H1 (cell line): ENCODE data around the gene TMEM150A. TPM values are rescaled to one million over a fixed set of nuclear protein-coding genes. Genes with fewer than 3 reads are reported as not detected.

Experiments
- CTCF ChIA-PET: fragments of 300-600 bp; sonication (Branson Sonifier 250); formaldehyde crosslinking; loops from one replicate; lab custom pipeline; 2021; ENCODE audit not compliant: partially characterized antibody; lab: Charles Lee
- POLR2A ChIA-PET: fragments of 300-600 bp; sonication (Branson Sonifier 250); formaldehyde crosslinking; loops from one replicate; lab custom pipeline; 2021; ENCODE audit warnings: inconsistent platforms; ENCODE audit not compliant: partially characterized antibody; lab: Charles Lee
- DNase-seq, 2 experiments: peaks; one replicate each; pipeline versions ENCODE4 v3.0.0 to v3.0.0-alpha.2; 2010 to 2022; ENCODE audit warnings: low spot score in 2 of 2, low read depth in 1 of 2, mixed read lengths in 1 of 2
- FAIRE-seq: peaks from 2 replicates; lab custom pipeline; 2011; peaks lifted over from hg19 to GRCh38; lab: Jason Lieb, UNC
- H2AFZ ChIP-seq: 2 replicates; pipeline ENCODE4 v1.8.1; 2012; ENCODE audit warnings: low read length, inconsistent platforms
- H2AK5ac ChIP-seq: 2 replicates; pipeline ENCODE4 v1.6.1; 2013; ENCODE audit warnings: low read depth, low read length
- H2BK120ac ChIP-seq: replicated peaks from 2 replicates; pipeline ENCODE3; 2013; ENCODE audit warnings: low read depth, low read length, inconsistent platforms
- H2BK12ac ChIP-seq: 2 replicates; pipeline ENCODE4 v1.6.1; 2013; ENCODE audit warnings: low read depth, low read length
- H2BK15ac ChIP-seq: 2 replicates; pipeline ENCODE4 v1.6.1; 2013; ENCODE audit warnings: low read length
- H2BK20ac ChIP-seq: 2 replicates; pipeline ENCODE4 v1.6.1; 2013; ENCODE audit warnings: low read length
- H2BK5ac ChIP-seq: 2 replicates; pipeline ENCODE4 v1.6.1; 2013; ENCODE audit warnings: low read depth, low read length
- H3K14ac ChIP-seq: 2 replicates; pipeline ENCODE4 v1.6.1; 2013; ENCODE audit warnings: inconsistent platforms; ENCODE audit not compliant: insufficient read length
- H3K18ac ChIP-seq: 2 replicates; pipeline ENCODE4 v1.6.1; 2013; ENCODE audit warnings: low read length; ENCODE audit errors: extremely low read depth
- H3K23ac ChIP-seq: 2 replicates; pipeline ENCODE4 v1.6.1; 2013; ENCODE audit warnings: inconsistent platforms; ENCODE audit not compliant: insufficient read length
- H3K23me2 ChIP-seq: 2 replicates; pipeline ENCODE4 v1.6.1; 2013; ENCODE audit warnings: low read depth, low read length
- H3K27ac ChIP-seq: 2 replicates; pipeline ENCODE4 v1.6.1; 2011; ENCODE audit warnings: low read depth, low read length, inconsistent platforms
- H3K27me3 ChIP-seq, 4 experiments: replicated peaks in 1 of 4; 1 replicate in 1 of 4; 2 replicates in 3 of 4; pipeline versions ENCODE4 v1.6.1 to v1.8.1; 2011 to 2013; ENCODE audit warnings: low read length in 3 of 4, mild to moderate bottlenecking in 3 of 4, inconsistent platforms in 2 of 4, mixed read lengths in 2 of 4, moderate library complexity in 1 of 4; ENCODE audit not compliant: control insufficient read depth in 3 of 4, insufficient read depth in 3 of 4; ENCODE audit errors: extremely low read depth in 1 of 4
- H3K36me3 ChIP-seq, 4 experiments: 2 replicates each; pipeline versions ENCODE4 v1.6.1 to v1.8.1; 2011 to 2013; ENCODE audit warnings: mild to moderate bottlenecking in 4 of 4, low read length in 3 of 4, moderate library complexity in 2 of 4, control low read depth in 1 of 4, inconsistent platforms in 1 of 4; ENCODE audit not compliant: insufficient read depth in 4 of 4, control insufficient read depth in 2 of 4
- H3K4ac ChIP-seq: replicated peaks from 2 replicates; pipeline ENCODE3; 2013; ENCODE audit warnings: low read length, low read depth, mixed read lengths, inconsistent platforms; ENCODE audit not compliant: insufficient read length
- H3K4me1 ChIP-seq, 4 experiments: replicated peaks in 1 of 4; 1 replicate in 1 of 4; 2 replicates in 3 of 4; pipeline versions ENCODE4 v1.6.1 to v1.8.1; 2011 to 2013; ENCODE audit warnings: low read length in 3 of 4, inconsistent platforms in 2 of 4, mixed read lengths in 1 of 4; ENCODE audit not compliant: insufficient read depth in 4 of 4, control insufficient read depth in 3 of 4
- H3K4me2 ChIP-seq, 2 experiments: 2 replicates each; pipeline versions ENCODE4 v1.6.1 to v1.8.1; 2011 to 2013; ENCODE audit warnings: low read depth in 2 of 2, low read length in 2 of 2, control low read depth in 1 of 2, inconsistent platforms in 1 of 2, mild to moderate bottlenecking in 1 of 2; ENCODE audit not compliant: insufficient read depth in 1 of 2
- H3K4me3 ChIP-seq, 4 experiments: fragments of 200-600, 300-600 bp in 1 of 4; sonication (generic), shearing (Covaris generic), sonication (Bioruptor Twin) in 1 of 4; 2 replicates each; pipeline versions ENCODE4 v1.5.1 to v1.8.1; 2011 to 2016; ENCODE audit warnings: low read length in 4 of 4, low read depth in 3 of 4, control low read depth in 2 of 4, inconsistent platforms in 2 of 4, mild to moderate bottlenecking in 2 of 4, mixed read lengths in 1 of 4, moderate library complexity in 1 of 4; ENCODE audit not compliant: insufficient read depth in 2 of 4; ENCODE audit errors: extremely low read depth in 1 of 4
- H3K56ac ChIP-seq: replicated peaks from 2 replicates; pipeline ENCODE3; 2013; ENCODE audit warnings: low read depth, mild to moderate bottlenecking, mixed read lengths, low read length, inconsistent platforms; ENCODE audit not compliant: insufficient read length
- H3K79me1 ChIP-seq: 2 replicates; pipeline ENCODE4 v1.6.1; 2013; ENCODE audit warnings: low read depth, low read length, control low read depth
- H3K79me2 ChIP-seq, 2 experiments: 2 replicates each; pipeline versions ENCODE4 v1.6.1 to v1.8.1; 2012 to 2013; ENCODE audit warnings: low read length in 2 of 2, mild to moderate bottlenecking in 2 of 2, inconsistent platforms in 1 of 2; ENCODE audit not compliant: insufficient read depth in 2 of 2, control insufficient read depth in 1 of 2
- H3K9ac ChIP-seq, 4 experiments: replicated peaks in 1 of 4; 1 replicate in 1 of 4; 2 replicates in 3 of 4; pipeline versions ENCODE4 v1.6.1 to v1.8.1; 2011 to 2013; ENCODE audit warnings: low read depth in 3 of 4, low read length in 3 of 4, control low read depth in 2 of 4, mild to moderate bottlenecking in 2 of 4, moderate library complexity in 2 of 4, inconsistent platforms in 1 of 4; ENCODE audit errors: extremely low read depth in 1 of 4
- H3K9me3 ChIP-seq, 2 experiments: 2 replicates each; pipeline versions ENCODE4 v1.6.1 to v1.8.1; 2012 to 2013; ENCODE audit warnings: mild to moderate bottlenecking in 2 of 2, moderate library complexity in 2 of 2, control low read depth in 1 of 2, inconsistent platforms in 1 of 2, low read depth in 1 of 2, low read length in 1 of 2, mixed read lengths in 1 of 2; ENCODE audit not compliant: insufficient read depth in 2 of 2
- H4K20me1 ChIP-seq, 2 experiments: replicated peaks in 1 of 2; 2 replicates each; pipeline versions ENCODE3 to v1.8.1; 2011 to 2013; ENCODE audit warnings: inconsistent platforms in 2 of 2, low read length in 2 of 2, mild to moderate bottlenecking in 1 of 2; ENCODE audit not compliant: insufficient read depth in 2 of 2, control insufficient read depth in 1 of 2
- H4K5ac ChIP-seq: 2 replicates; pipeline ENCODE4 v1.6.1; 2013; ENCODE audit warnings: low read length, low read depth, mixed read lengths, inconsistent platforms; ENCODE audit not compliant: insufficient read length
- H4K8ac ChIP-seq: 2 replicates; pipeline ENCODE4 v1.8.0; 2013; ENCODE audit warnings: mild to moderate bottlenecking, moderate library complexity, low read length, inconsistent platforms; ENCODE audit not compliant: insufficient read depth; ENCODE audit errors: extremely low read depth
- H4K91ac ChIP-seq: replicated peaks from 2 replicates; pipeline ENCODE3; 2013; ENCODE audit warnings: low read length, mixed read lengths, inconsistent platforms; ENCODE audit not compliant: insufficient read length
- EZH2 ChIP-seq: fragments of 200-600 bp; sonication (generic); IDR thresholded peaks from 2 replicates; pipeline ENCODE4 v1.7.1; 2012; ENCODE audit warnings: low read depth, mild to moderate bottlenecking, moderate library complexity, low read length, inconsistent platforms; ENCODE audit not compliant: severe bottlenecking
- FOSL1 ChIP-seq: IDR thresholded peaks from 2 replicates; pipeline ENCODE4 v1.6.1; 2011; ENCODE audit warnings: mild to moderate bottlenecking, low read depth, low read length, moderate library complexity; ENCODE audit not compliant: insufficient read depth
- GTF2F1 ChIP-seq: IDR thresholded peaks from 2 replicates; pipeline ENCODE4 v1.6.1; 2012; ENCODE audit warnings: low read depth, low read length, improper control_type of control experiment, borderline replicate concordance
- JUND ChIP-seq: IDR thresholded peaks from 2 replicates; pipeline ENCODE4 v1.6.1; 2011; ENCODE audit warnings: mild to moderate bottlenecking, improper control_type of control experiment, low read length
- POLR2AphosphoS5 ChIP-seq: IDR thresholded peaks from 2 replicates; pipeline ENCODE4 v1.6.1; 2011; ENCODE audit warnings: low read depth, low read length
- SAP30 ChIP-seq: fragments of 300-600 bp; sonication (generic); IDR thresholded peaks from 2 replicates; pipeline ENCODE4 v1.7.1; 2012; ENCODE audit warnings: low read length, moderate library complexity, mild to moderate bottlenecking, inconsistent platforms; ENCODE audit not compliant: insufficient read depth, insufficient replicate concordance
- SP2 ChIP-seq: IDR thresholded peaks from 2 replicates; pipeline ENCODE4 v1.6.1; 2012; ENCODE audit warnings: mild to moderate bottlenecking, low read length, inconsistent platforms
- SUZ12 ChIP-seq: fragments of 200-600 bp; sonication (generic); IDR thresholded peaks from 2 replicates; pipeline ENCODE4 v1.6.1; 2012; ENCODE audit warnings: mild to moderate bottlenecking, inconsistent platforms, low read length, moderate library complexity, mixed read lengths
- ZNF274 ChIP-seq: IDR thresholded peaks from 2 replicates; pipeline ENCODE4 v1.7.0; 2012; ENCODE audit warnings: low read length, borderline replicate concordance; ENCODE audit errors: extremely low read depth
- WGBS, 2 experiments: shearing (Covaris generic) in 1 of 2; methylation state at CpG; one replicate each; pipeline versions ENCODE4 v1.1.6 to v1.1.7; 2013 to 2015; ENCODE audit warnings: low lambda C conversion rate in 2 of 2, mixed read lengths in 2 of 2, inconsistent platforms in 1 of 2, low coverage in 1 of 2, missing lambda C conversion rate in 1 of 2; ENCODE audit not compliant: insufficient replicate concordance in 2 of 2, insufficient coverage in 1 of 2, insufficient read length in 1 of 2; ENCODE audit errors: extremely low coverage in 1 of 2, missing lambda C conversion rate in 1 of 2; 5-methylcytosine and 5-hydroxymethylcytosine counted together
- polyA plus RNA-seq, 7 experiments: library from polyadenylated mRNA; depleted of rRNA in 3 of 7; stranded (reverse) in 5 of 7; unstranded in 2 of 7; fragments of >200 nt in 5 of 7; fragments of 200-250 nt in 2 of 7; gene quantifications; 1 replicate in 5 of 7; 2 replicates in 1 of 7; 4 replicates in 1 of 7; pipeline versions ENCODE4 v1.2.1 to v1.2.3, GENCODE V29; 2011 to 2013; ENCODE audit warnings: missing spikeins in 2 of 7, mixed read lengths in 2 of 7
- total RNA-seq: library from RNA; stranded (reverse); fragmentation: NEBNext Ultra II Directional; extraction: Animal tissue kit (Norgen Biotek cat#: 25700); gene quantifications from 2 replicates; pipeline ENCODE4 v1.2.1, GENCODE V29; 2021

The TMEM150A gene
- total and polyA plus RNA-seq, 2 of the 8 experiments (the other 6 are each of a cell fraction or from before 2014, with no cell fraction given) = 19.8 to 29.9 TPM

- H3K27me3 ChIP-seq = peaks cover 0 to 9% (median 3%) of the 10 kb centered on the region in 4 experiments; a peak in 5 of 7 replicates
- FAIRE-seq (no peak), DNase-seq (no peak)
- H3K23me2 ChIP-seq = peaks cover 2% of the 10 kb centered on the region; the same call in 1 of the 2 replicates
- 82% methylated on average over 19 of the region's 19 CpGs; no CpG with 5 or more reads in 1 of the 2 experiments for WGBS, 2 experiments
- CTCF ChIA-PET = interaction anchor here (0.5 to 1.9 kb wide), 6 partner anchors 13 to 186 kb away, joined by 3 to 7 read pairs (median 4); no protein-coding TSS in a partner anchor
- no peaks in the 10 kb centered on the region; the same call in 1 of the 2 replicates for H3K79me1 ChIP-seq
- H3K14ac ChIP-seq = no peak overlapping the region
- H2BK120ac ChIP-seq = no peak overlapping the region
- H2AK5ac ChIP-seq = no peak overlapping the region
- H3K4ac ChIP-seq = no peak overlapping the region
- no peaks in the 10 kb centered on the region for H3K36me3 ChIP-seq
- H2AFZ ChIP-seq = no peak overlapping the region
- POLR2A ChIA-PET = interaction anchor here (0.9 to 4.1 kb wide), 14 partner anchors 9 to 40 kb away, joined by 3 to 28 read pairs (median 6); partner anchors contain the start of genes C2orf68, MAT2A, RNF181 and TMEM150A
- no peak overlapping the region for H2BK5ac ChIP-seq
- H4K8ac ChIP-seq = no peak overlapping the region
- H3K56ac ChIP-seq = no peak overlapping the region
- H4K5ac ChIP-seq = no peak overlapping the region
- H2BK15ac ChIP-seq = 0 out of 2 replicates have a peak overlapping the region, but pooled peaks have one; percentile 61
- H3K9ac ChIP-seq = no peak overlapping the region
- H3K4me2 ChIP-seq = peak overlapping the region; percentile 78 to 79
- no peak overlapping the region for H4K91ac ChIP-seq
- no peak overlapping the region for H3K23ac ChIP-seq
- H2BK20ac ChIP-seq = no peak overlapping the region
- H3K4me1 ChIP-seq = peaks cover 2 to 13% (median 6%) of the 10 kb centered on the region in 4 experiments
- no peaks in the 10 kb centered on the region for H4K20me1 ChIP-seq
- no peak overlapping the region for H3K18ac ChIP-seq
- no peak overlapping the region for H2BK12ac ChIP-seq
- peak overlapping the region in 1 of 4 experiments; percentile 62; a peak in 4 of 8 replicates for H3K4me3 ChIP-seq
- H3K27ac ChIP-seq = no peak overlapping the region
- H3K79me2 ChIP-seq = no peaks in the 10 kb centered on the region
- no peaks in the 10 kb centered on the region for H3K9me3 ChIP-seq
- TF ChIP-seq POLR2AphosphoS5 (no peak), EZH2 (no peak), ZNF274 (no peak), SUZ12 (no peak), GTF2F1 (no peak), SAP30 (no peak), FOSL1 (no peak), SP2 (no peak), JUND (no peak)
These were observed 24.0 kb downstream of the TMEM150A start for GRCh38 chr2:85578243-85579180.
